GM12878 (cell line): ENCODE data around the gene POLE2. TPM values are rescaled to one million over a fixed set of nuclear protein-coding genes. Genes with fewer than 3 reads are reported as not detected.

ENCODE experiments used
- BCL11A ChIP-seq: IDR thresholded peaks from 2 replicates; pipeline ENCODE4 v1.6.1; 2011; ENCODE audit warnings: low read depth, low read length
- BHLHE40 ChIP-seq, 2 experiments: fragments of 450-650 bp in 1 of 2; IDR thresholded peaks; 2 replicates each; pipeline ENCODE4 v1.6.1; 2011 to 2017; ENCODE audit warnings: low read depth in 2 of 2, borderline replicate concordance in 1 of 2, improper control_type of control experiment in 1 of 2, low read length in 1 of 2, mild to moderate bottlenecking in 1 of 2
- CBX5 ChIP-seq: sonication (generic); IDR thresholded peaks from 2 replicates; pipeline ENCODE4 v1.6.1; 2016; ENCODE audit warnings: low read depth, moderate library complexity, mild to moderate bottlenecking, inconsistent platforms
- CHD4 ChIP-seq: fragments of 200-600 bp; sonication (generic); IDR thresholded peaks from 2 replicates; pipeline ENCODE4 v1.6.1; 2016; ENCODE audit warnings: mild to moderate bottlenecking
- DPF2 ChIP-seq: fragments of 450-650 bp; IDR thresholded peaks from 2 replicates; pipeline ENCODE4 v1.6.1; 2017; ENCODE audit warnings: mild to moderate bottlenecking
- EP300 ChIP-seq, 2 experiments: fragments of 150-350 bp in 1 of 2; IDR thresholded peaks; 2 replicates each; pipeline ENCODE4 v1.6.1; 2011 to 2012; ENCODE audit warnings: low read depth in 2 of 2, low read length in 2 of 2, borderline replicate concordance in 1 of 2, improper control_type of control experiment in 1 of 2, inconsistent platforms in 1 of 2; ENCODE audit not compliant: control insufficient read depth in 1 of 2
- FOXK2 ChIP-seq: fragments of 450-650 bp; IDR thresholded peaks from 2 replicates; pipeline ENCODE4 v1.6.1; 2017; ENCODE audit warnings: mild to moderate bottlenecking, moderate library complexity
- KAT2A ChIP-seq: conservative IDR thresholded peaks from 2 replicates; pipeline ENCODE4 v1.6.1; 2011; ENCODE audit warnings: low read depth, low read length; ENCODE audit not compliant: control insufficient read depth
- MLLT1 ChIP-seq: fragments of 450-650 bp; IDR thresholded peaks from 2 replicates; pipeline ENCODE4 v1.6.1; 2016; ENCODE audit warnings: mild to moderate bottlenecking
- MYB ChIP-seq: fragments of 150-350 bp; IDR thresholded peaks from 2 replicates; pipeline ENCODE4 v1.6.1; 2014; ENCODE audit warnings: mild to moderate bottlenecking, low read depth, low read length, borderline replicate concordance
- NFYB ChIP-seq: IDR thresholded peaks from 2 replicates; pipeline ENCODE4 v1.6.1; 2011; ENCODE audit warnings: low read depth, mild to moderate bottlenecking, low read length, improper control_type of control experiment, moderate library complexity; ENCODE audit not compliant: insufficient read depth
- NRF1 ChIP-seq: conservative IDR thresholded peaks from 2 replicates; pipeline ENCODE4 v1.6.1; 2011; ENCODE audit warnings: mild to moderate bottlenecking, low read depth, low read length, improper control_type of control experiment
- REST ChIP-seq: IDR thresholded peaks from 2 replicates; pipeline ENCODE4 v1.6.1; 2012; ENCODE audit warnings: mild to moderate bottlenecking, low read depth, low read length
- SIN3A ChIP-seq: IDR thresholded peaks from 2 replicates; pipeline ENCODE4 v1.6.1; 2012; ENCODE audit warnings: low read depth, low read length, improper control_type of control experiment
- YBX1 ChIP-seq: fragments of 450-650 bp; IDR thresholded peaks from 2 replicates; pipeline ENCODE4 v1.6.1; 2016; ENCODE audit warnings: antibody characterized with exemption
- YY1 ChIP-seq: IDR thresholded peaks from 2 replicates; pipeline ENCODE4 v1.6.1; 2011; ENCODE audit warnings: low read depth, mild to moderate bottlenecking, low read length
- ZBED1 ChIP-seq: IDR thresholded peaks from 2 replicates; pipeline ENCODE4 v1.6.1; 2016; ENCODE audit warnings: borderline replicate concordance
- ZBTB33 ChIP-seq: fragments of 450-650 bp; IDR thresholded peaks from 2 replicates; pipeline ENCODE4 v1.6.1; 2017; ENCODE audit warnings: mild to moderate bottlenecking
- polyA plus RNA-seq, 11 experiments: library from polyadenylated mRNA; depleted of rRNA in 4 of 11; unstranded in 6 of 11; stranded (reverse) in 5 of 11; fragments of >200 nt; fragmentation: Nextera tagmentation in 4 of 11; fragmentation: Illumina TruSeq in 1 of 11; extraction: Ambion mirVana in 4 of 11; extraction: Trizol in 1 of 11; gene quantifications; 1 replicate in 1 of 11; 2 replicates in 10 of 11; pipeline versions ENCODE4 v1.2.1 to v1.2.3, GENCODE V29; 2011 to 2016; ENCODE audit warnings: inconsistent platforms in 2 of 11, missing spikeins in 2 of 11, low read depth in 1 of 11
- total RNA-seq, 4 experiments: library from RNA; depleted of rRNA in 3 of 4; stranded (reverse); fragments of >200 nt in 3 of 4; fragmentation: Illumina TruSeq in 1 of 4; extraction: Trizol in 1 of 4; gene quantifications; 2 replicates each; pipeline versions ENCODE4 v1.2.1 to v1.2.3, GENCODE V29; 2013 to 2021

Gene POLE2
- total and polyA plus RNA-seq, 10 of the 15 experiments (the other 5 are each of a cell fraction or from before 2014, with no cell fraction given), result 22.0 to 45.6 (median 38.8) TPM

GRCh38 chr14:49633640-49634546, 54.1 kb downstream of the POLE2 start (continued):
- TF ChIP-seq ZBTB33, result no peak
- no peak for TF ChIP-seq KAT2A
- peak; percentile 82 for TF ChIP-seq YY1
- peak; percentile 55 to 60; a peak in 2 of 4 replicates for TF ChIP-seq BHLHE40 (IDR thresholded peaks at IDR 0.05; ENCODE audit: borderline replicate concordance in 1 of 2, low read depth in 2 of 2, low read length in 1 of 2)
- TF ChIP-seq DPF2, result peak; percentile 76
- TF ChIP-seq REST, result no peak
- TF ChIP-seq CBX5, result no peak; the same call in 1 of the 2 replicates
- peak; percentile 84; the same call in 1 of the 2 replicates for TF ChIP-seq SIN3A
- peak; percentile 74; the same call in 1 of the 2 replicates for TF ChIP-seq ZBED1
- no peak for TF ChIP-seq NFYB
- TF ChIP-seq EP300 (IDR thresholded peaks at IDR 0.05; ENCODE audit: borderline replicate concordance in 1 of 2, control insufficient read depth in 1 of 2, low read depth in 2 of 2, low read length in 2 of 2), result peak in 1 of 2 experiments; percentile 35; a peak in 1 of 4 replicates
- no peak for TF ChIP-seq BCL11A
- TF ChIP-seq CHD4, result no peak
- no peak for TF ChIP-seq MYB
- TF ChIP-seq YBX1, result no peak
- peak; percentile 61 for TF ChIP-seq MLLT1
- no peak for TF ChIP-seq NRF1
- no peak for TF ChIP-seq FOXK2
